Astrocyte (in vitro differentiated cells and primary cell): ENCODE results near the gene FDPS. TPM values are rescaled to one million over a fixed set of nuclear protein-coding genes. Genes with fewer than 3 reads are reported as not detected.

Experiments
- DNase-seq: peaks from one replicate; pipeline ENCODE4 v3.0.0-alpha.2; 2010; ENCODE audit warnings: low read depth
- FAIRE-seq: peaks from 2 replicates; lab custom pipeline; 2011; peaks lifted over from hg19 to GRCh38; lab: Jason Lieb, UNC
- H2AFZ ChIP-seq: 2 replicates; pipeline ENCODE4 v1.6.0; 2012; ENCODE audit warnings: low read depth, low read length, inconsistent platforms
- H3K27ac ChIP-seq: 2 replicates; pipeline ENCODE4 v1.5.1; 2011; ENCODE audit warnings: low read depth, low read length, inconsistent platforms
- H3K27me3 ChIP-seq: 2 replicates; pipeline ENCODE4 v1.6.0; 2011; ENCODE audit warnings: low read length, inconsistent platforms; ENCODE audit not compliant: insufficient read depth
- H3K36me3 ChIP-seq: 2 replicates; pipeline ENCODE4 v1.5.1; 2011; ENCODE audit warnings: low read length, inconsistent platforms; ENCODE audit not compliant: insufficient read depth
- H3K4me1 ChIP-seq: 2 replicates; pipeline ENCODE4 v1.5.1; 2011; ENCODE audit warnings: low read length, inconsistent platforms; ENCODE audit not compliant: insufficient read depth
- H3K4me2 ChIP-seq: 2 replicates; pipeline ENCODE4 v1.6.0; 2012; ENCODE audit warnings: low read length, inconsistent platforms
- H3K4me3 ChIP-seq: 2 replicates; pipeline ENCODE4 v1.5.1; 2011; ENCODE audit warnings: low read depth, mild to moderate bottlenecking, low read length, inconsistent platforms; ENCODE audit not compliant: insufficient read depth
- H3K79me2 ChIP-seq: 2 replicates; pipeline ENCODE4 v1.6.0; 2012; ENCODE audit warnings: mild to moderate bottlenecking, low read length, inconsistent platforms; ENCODE audit not compliant: insufficient read depth
- H3K9ac ChIP-seq: 2 replicates; pipeline ENCODE4 v1.6.0; 2012; ENCODE audit warnings: mild to moderate bottlenecking, low read length, inconsistent platforms
- H3K9me3 ChIP-seq: 2 replicates; pipeline ENCODE4 v1.5.1; 2012; ENCODE audit warnings: low read depth, mild to moderate bottlenecking, low read length, inconsistent platforms; ENCODE audit not compliant: insufficient read depth
- H4K20me1 ChIP-seq: 2 replicates; pipeline ENCODE4 v1.6.0; 2012; ENCODE audit warnings: low read length, inconsistent platforms; ENCODE audit not compliant: insufficient read depth
- H3K27ac Mint-ChIP-seq: one replicate; pipeline ENCODE4 v1.8.0; 2021; ENCODE audit warnings: mild to moderate bottlenecking, mixed read lengths; ENCODE audit not compliant: unreplicated experiment
- H3K27me3 Mint-ChIP-seq: one replicate; pipeline ENCODE4 v1.8.0; 2021; ENCODE audit warnings: low read depth, mixed read lengths; ENCODE audit not compliant: unreplicated experiment
- H3K36me3 Mint-ChIP-seq: one replicate; pipeline ENCODE4 v1.8.0; 2021; ENCODE audit warnings: low read depth, mixed read lengths; ENCODE audit not compliant: unreplicated experiment
- H3K4me1 Mint-ChIP-seq: one replicate; pipeline ENCODE4 v1.8.0; 2021; ENCODE audit warnings: low read depth, mixed read lengths; ENCODE audit not compliant: unreplicated experiment
- H3K4me3 Mint-ChIP-seq: one replicate; pipeline ENCODE4 v1.8.0; 2021; ENCODE audit warnings: mild to moderate bottlenecking, moderate library complexity, mixed read lengths; ENCODE audit not compliant: unreplicated experiment
- H3K9me3 Mint-ChIP-seq: one replicate; pipeline ENCODE4 v1.8.0; 2021; ENCODE audit warnings: mild to moderate bottlenecking, mixed read lengths; ENCODE audit not compliant: unreplicated experiment
- CTCF ChIP-seq: IDR thresholded peaks from 2 replicates; pipeline ENCODE4 v1.5.1; 2011; ENCODE audit warnings: low read depth, mild to moderate bottlenecking, inconsistent platforms, low read length, moderate library complexity; ENCODE audit not compliant: insufficient read depth
- EZH2 ChIP-seq: IDR thresholded peaks from 2 replicates; pipeline ENCODE4 v1.6.1; 2012; ENCODE audit warnings: mild to moderate bottlenecking, low read length, inconsistent platforms; ENCODE audit not compliant: insufficient read depth
- total RNA-seq: library from RNA; stranded (reverse); gene quantifications from 2 replicates; pipeline ENCODE4 v1.2.1, GENCODE V29; 2021

The FDPS gene
- total RNA-seq, 1 donor from 2014 or later: 217 TPM

DNA sequence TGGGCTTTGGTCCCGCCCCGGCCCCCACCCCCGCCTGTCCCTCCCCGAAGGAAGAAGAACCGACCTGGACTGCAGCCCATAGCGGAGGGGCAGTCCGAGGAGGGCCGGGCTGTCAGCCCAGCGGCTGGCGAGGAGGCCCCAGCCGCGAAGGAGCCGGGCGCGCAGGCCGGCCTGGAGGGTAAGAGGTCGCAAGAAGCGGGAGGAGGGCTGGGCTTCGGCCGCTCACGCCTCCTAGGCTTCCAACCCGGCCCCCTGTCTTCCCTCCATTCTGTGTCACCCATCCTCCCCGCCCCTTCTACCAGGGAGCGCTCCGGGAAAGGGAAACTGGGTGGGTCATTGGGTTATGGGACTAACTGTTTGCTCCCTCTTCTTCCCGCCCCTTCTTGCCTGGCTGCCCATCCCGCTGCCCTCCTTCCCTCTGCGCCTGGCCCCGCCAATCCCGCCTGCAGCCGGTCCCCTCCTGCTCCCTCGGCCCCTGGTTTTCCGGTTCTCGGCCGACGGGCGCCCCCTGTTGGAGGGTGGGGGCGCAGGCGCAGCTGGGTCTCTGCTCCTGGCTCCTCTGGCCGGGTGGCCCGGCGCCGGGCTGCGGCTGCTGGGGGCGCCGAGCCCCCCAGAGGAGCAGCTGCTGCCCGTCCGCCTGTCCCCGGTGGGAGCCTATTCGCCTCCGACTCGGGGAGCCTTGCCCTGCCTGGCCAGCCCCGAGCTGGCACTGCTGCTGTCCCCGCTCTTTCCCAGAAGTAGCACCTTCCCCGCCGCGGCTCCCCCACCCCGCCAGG is 14.5 kb downstream of the FDPS start:
- FAIRE-seq (peak; percentile 29), DNase-seq (peak; percentile 84)
- Histone ChIP-seq H3K4me3 (peak overlapping the region; percentile 80), H3K27ac (peak overlapping the region; percentile 74), H4K20me1 (peaks cover 48% of the 10 kb centered on the region), H3K27me3 (no peaks in the 10 kb centered on the region), H3K4me2 (peak overlapping the region; percentile 99), H3K36me3 (peaks cover 11% of the 10 kb centered on the region), H3K9ac (peak overlapping the region; percentile 85), H3K9me3 (no peaks in the 10 kb centered on the region), H3K4me1 (peaks cover 32% of the 10 kb centered on the region), H2AFZ (no peak overlapping the region), H3K79me2 (peaks cover 40% of the 10 kb centered on the region)
- Mint-ChIP-seq H3K27me3 (no peaks in the 10 kb centered on the region), H3K27ac (no peak overlapping the region), H3K36me3 (peaks cover 6% of the 10 kb centered on the region), H3K9me3 (no peaks in the 10 kb centered on the region), H3K4me1 (peaks cover 17% of the 10 kb centered on the region), H3K4me3 (peak overlapping the region; percentile 81)
- TF ChIP-seq EZH2: no peak
- TF ChIP-seq CTCF: peak; percentile 42

- Histone ChIP-seq H3K4me3 (peak overlapping the region; percentile 80), H3K9ac (peak overlapping the region; percentile 85), H3K9me3 (no peaks in the 10 kb centered on the region), H4K20me1 (peaks cover 49% of the 10 kb centered on the region), H3K27me3 (no peaks in the 10 kb centered on the region), H3K27ac (peak overlapping the region; percentile 74), H3K36me3 (peaks cover 8% of the 10 kb centered on the region), H3K4me2 (peak overlapping the region; percentile 99), H3K4me1 (peaks cover 32% of the 10 kb centered on the region), H2AFZ (peak overlapping the region; percentile 70), H3K79me2 (peaks cover 40% of the 10 kb centered on the region)
- DNase-seq (peak; percentile 80), FAIRE-seq (no peak)
- peaks cover 6% of the 10 kb centered on the region for H3K36me3 Mint-ChIP-seq
- H3K9me3 Mint-ChIP-seq: no peaks in the 10 kb centered on the region
- no peaks in the 10 kb centered on the region for H3K27me3 Mint-ChIP-seq
- peaks cover 17% of the 10 kb centered on the region for H3K4me1 Mint-ChIP-seq
- no peak for TF ChIP-seq EZH2
- TF ChIP-seq CTCF: no peak
- H3K27ac Mint-ChIP-seq: peak overlapping the region; percentile 12
- peak overlapping the region; percentile 91 for H3K4me3 Mint-ChIP-seq
Measured at GRCh38 chr1:155323729-155324036, 15.0 kb downstream of the FDPS start.
